HG02571 (cell line): ENCODE results near the gene SRPK2.
"Not testable (repeated sequence)": the region's sequence is repeated elsewhere in the genome, so short reads cannot be mapped to it uniquely, and the experiment has no call there.

ENCODE experiments used
- ATAC-seq: cut with Tn5 transposase; IDR thresholded peaks from one replicate; pipeline ENCODE4 v1.9.1; 2021; ENCODE audit warnings: mild to moderate bottlenecking, moderate library complexity; ENCODE audit not compliant: unreplicated experiment

The SRPK2 gene

DNA sequence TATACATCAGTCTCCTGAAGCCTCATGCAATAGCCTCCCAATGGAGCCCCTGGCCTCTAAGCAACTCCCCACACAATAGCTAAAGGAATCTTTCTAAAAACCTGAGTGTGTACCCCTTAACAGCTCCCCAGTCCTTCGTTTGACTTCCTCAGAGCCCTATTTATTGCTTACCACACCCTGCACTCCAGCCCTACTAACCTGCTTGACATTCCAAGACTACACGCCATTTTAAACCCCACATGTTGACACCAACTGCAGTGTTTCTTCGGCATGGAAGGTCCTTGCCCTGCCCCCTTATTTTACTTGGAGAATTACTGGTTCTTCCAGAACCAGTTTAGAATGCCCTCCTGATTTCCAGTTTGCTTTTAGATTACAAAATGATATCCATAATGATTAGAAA is 10.8 kb downstream of the SRPK2 start:
- ATAC-seq, result no peak

DNA sequence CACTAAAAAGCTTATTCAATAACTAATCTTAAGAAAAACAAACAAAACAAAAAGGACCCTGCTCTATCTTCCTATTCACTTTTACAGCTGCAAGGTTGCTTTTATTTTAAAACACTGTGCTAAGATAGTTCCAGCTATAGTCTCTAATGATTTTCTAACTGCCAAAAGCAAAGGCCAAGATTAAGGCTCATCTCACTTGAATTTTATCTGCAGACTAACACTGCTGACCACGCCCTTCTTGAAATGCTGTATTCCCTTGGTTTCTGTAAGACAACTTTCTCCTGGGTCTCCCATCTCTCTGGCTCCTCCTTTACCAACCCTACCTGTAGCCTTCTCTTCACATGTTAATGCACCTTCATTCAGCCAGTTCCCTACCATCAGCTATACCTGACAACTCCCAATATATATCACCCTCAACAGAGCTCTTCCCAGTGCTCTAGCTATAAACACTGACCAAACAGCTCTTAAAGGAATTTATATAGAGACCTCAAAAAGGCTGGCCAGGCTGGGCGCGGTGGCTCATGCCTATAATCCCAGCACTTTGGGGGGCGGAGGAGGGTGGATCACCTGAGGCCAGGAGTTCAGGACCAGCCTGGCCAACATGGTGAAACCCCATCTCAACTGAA is 11.7 kb downstream of the SRPK2 start:
- no peak for ATAC-seq

DNA sequence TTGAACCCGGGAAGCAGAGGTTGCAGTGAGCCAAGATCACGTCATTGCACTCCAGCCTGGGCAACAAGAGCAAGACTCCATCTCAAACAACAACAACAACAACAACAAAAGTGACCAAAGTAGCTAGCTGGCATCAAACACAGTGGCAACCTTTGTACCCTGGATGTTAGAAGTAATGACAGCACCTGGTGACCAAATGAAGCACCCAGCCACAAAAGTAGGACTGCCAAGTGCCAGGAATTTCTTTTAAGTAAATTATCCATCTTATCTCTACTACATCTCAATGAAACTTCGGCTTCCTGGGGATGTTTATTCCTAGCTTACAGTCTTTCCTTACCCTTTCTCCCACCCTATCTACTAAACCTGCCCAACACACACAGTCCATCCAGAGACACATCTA is 18.8 kb downstream of the SRPK2 start:
- ATAC-seq, result no peak

DNA sequence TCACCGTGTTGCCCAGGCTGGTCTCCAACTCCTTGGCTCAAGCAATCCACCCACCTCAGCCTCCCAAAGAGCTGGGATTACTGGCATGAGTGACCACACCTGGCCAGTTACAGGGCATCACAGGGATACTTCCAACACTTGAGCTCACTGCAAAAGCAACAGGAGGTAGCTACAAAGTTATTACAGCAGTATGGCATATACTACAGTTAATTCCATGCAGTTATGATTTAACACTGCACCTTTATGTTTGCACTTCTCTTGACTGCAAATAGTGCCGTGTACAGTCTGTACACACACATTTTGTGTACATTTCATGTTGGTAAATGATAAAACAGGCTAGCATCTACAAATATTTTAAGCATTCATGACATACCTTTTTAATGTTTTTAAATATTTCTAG is 21.3 kb downstream of the SRPK2 start:
- no peak for ATAC-seq

DNA sequence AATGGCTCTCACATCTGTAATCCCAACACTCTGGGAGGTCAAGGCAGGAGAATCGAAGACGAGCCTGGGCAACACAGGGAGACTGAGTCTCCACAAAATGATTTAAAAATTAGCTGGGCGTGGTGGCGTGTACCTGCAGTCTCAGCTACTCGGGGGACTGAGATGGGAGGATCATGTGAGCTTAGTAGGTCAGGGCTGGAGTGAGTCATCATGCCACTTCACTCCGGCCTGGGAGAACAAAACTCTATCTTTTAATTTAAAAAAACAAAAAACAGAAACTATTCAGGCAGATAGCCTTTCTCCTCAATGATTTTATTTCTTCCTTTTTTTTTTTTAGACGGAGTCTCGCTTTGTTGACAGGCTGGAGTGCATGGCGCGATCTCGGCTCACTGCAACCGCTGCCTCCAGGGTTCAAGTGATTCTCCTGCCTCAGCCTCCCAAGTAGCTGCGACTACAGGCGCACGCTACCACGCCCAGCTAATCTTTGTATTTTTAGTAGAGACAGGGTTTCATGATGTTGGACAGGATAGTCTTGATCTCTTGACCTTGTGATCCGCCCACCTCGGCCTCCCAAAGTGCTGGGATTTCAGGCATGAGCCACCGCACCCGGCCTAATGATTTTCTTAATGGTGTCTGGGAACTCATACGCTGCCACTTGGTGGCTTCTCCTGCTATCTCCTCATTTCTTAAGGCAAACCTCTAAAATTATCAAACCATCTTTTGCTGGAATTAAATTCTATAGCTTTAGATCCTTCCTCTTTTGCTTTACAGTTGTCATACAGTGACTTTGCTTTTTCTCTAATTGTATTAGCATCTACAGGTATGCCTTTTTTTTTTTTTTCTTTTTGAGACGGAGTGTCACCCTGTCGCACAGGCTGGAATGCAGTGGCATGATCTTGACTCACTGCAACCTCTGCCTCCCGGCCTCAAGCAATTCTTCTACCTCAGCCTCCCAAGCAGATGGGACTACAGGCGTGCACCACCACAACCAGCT is 22.9 kb downstream of the SRPK2 start:
- no peak for ATAC-seq

DNA sequence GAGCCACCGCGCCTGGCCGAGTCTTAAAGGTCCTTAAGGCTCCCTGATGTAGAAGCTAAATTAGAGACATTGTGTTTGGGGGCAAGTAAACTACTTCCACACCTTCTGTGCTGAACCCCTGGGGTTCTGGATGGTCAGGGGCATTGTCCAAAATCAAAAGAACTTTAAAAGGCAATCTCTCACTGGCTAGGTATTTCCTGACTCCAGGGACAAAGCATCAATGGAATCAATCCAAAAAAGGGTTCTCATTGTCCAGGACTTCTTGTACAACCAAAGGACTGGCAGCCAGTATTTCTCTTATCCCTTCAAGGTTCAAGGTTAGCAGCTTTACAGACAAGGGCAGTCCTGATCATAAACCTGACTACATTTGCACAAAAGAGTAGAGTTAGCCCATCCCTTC is 24.0 kb downstream of the SRPK2 start:
- no peak for ATAC-seq

DNA sequence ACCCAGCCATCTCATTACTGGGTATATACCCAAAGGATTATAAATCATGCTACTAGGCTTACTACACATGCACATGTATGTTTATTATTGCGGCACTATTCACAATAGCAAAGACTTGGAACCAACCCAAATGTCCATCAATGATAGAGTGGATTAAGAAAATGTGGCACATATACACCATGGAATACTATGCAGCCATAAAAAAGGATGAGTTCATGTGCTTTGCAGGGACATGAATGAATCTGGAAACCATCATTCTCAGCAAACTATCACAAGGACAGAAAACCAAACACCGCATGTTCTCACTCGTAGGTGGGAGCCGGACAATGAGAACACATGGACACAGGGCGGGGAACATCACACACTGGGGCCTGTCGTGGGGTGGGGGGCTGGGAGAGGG is 25.1 kb downstream of the SRPK2 start:
- not testable (repeated sequence) for ATAC-seq

DNA sequence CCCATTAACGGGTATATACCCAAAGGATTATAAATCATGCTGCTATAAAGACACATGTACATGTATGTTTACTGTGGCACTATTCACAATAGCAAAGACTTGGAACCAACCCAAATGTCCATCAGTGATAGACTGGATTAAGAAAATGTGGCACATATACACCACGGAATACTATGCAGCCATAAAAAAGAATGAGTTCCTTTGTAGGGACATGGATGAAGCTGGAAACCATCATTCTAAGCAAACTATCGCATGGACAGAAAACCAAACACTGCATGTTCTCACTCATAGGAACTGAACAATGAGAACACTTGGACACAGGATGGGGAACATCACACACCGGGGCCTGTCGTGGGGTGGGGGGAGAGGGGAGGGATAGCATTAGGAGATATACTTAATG is 26.0 kb downstream of the SRPK2 start:
- not testable (repeated sequence) for ATAC-seq

DNA sequence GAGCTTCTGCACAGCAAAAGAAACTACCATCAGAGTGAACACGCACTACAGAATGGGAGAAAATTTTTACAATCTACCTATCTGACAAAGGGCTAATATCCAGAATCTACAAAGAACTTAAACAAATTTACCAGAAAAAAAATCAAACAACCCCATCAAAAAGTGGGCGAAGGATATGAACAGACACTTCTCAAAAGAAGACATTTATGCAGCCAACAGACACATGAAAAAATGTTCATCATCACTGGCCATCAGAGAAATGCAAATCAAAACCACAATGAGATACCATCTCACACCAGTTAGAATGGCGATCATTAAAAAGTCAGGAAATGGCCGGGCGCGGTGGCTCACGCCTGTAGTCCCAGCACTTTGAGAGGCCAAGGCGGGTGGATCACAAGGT is 26.7 kb downstream of the SRPK2 start:
- not testable (repeated sequence) for ATAC-seq

DNA sequence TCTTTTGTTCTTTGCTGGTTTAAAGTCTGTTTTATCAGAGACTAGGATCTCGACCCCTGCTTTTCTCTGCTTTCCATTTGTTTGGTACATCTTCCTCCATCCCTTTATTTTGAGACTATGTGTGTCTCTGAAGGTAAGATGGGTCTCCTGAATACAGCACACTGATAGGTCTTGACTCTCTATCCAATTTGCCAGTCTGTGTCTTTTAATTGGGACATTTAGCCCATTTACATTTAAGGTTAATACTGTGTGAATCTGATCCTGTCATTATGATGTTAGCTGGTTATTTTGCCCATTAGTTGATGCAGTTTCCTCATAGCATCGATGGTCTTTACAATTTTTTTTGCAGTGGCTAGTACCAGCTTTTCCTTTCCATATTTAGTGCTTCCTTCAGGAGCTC is 28.6 kb downstream of the SRPK2 start:
- ATAC-seq, result not testable (repeated sequence)

DNA sequence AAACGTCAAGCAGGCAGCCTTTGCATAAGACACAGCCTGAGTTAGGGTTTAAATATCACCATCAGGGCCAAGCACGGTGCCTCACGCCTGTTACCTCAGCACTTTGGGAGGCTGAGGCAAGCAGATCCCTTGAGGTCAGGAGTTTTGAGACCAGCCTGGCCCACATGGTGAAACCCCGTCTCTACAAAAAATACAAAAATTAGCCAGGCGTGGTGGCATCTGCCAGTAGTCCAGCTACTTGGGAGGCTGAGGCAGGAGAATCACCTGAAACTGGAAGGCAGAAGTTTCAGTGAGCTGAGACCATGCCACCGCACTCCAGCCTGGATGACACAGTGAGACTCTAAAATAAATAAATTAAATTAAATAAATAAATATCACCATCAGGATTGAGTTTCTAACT is 33.0 kb downstream of the SRPK2 start:
- ATAC-seq, result no peak

DNA sequence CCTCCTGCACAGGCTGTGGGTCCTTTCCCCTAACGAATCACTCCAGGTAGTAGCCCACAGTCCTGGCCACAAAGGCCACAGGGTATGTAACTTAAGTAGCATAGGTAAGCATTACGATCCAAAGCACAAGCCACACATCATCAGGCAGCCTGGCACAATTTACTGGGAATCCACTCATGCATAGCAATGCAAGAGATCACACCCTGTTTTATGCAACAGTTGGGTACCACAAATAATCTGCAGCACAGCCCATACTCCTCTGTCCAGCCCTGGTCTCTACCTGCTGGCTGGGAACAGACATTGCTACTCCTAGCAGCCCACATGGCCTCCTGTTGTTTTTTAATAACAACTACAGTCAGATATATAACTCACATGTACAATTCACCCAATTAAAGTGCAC is 34.3 kb downstream of the SRPK2 start:
- no peak for ATAC-seq

DNA sequence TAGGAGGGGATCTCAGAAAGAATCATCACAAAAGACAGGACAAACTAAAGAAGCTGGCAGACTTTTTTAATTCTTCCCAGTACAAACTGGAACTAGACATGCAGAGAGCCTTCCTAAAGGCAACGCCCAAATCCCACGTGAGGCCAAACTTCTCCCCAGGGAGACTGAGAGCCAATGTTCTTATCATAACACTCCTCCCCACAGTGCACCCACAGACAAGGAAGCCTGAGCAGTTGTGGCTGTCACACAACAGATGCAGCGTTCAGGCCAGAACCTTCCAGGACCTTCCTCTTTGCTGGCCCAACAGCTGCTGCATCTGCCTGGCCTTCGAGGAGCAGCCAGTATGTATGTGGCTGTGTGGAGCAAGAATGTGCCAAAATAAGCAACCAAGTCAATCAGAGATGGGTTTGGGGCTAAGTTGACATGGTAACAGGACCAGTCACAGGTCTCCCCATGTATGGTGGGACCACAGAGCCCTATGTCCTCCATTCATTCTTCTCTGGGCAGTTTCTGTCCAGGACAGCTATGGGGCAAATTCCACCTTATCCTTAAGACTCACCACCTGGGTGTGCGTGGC is 34.9 kb downstream of the SRPK2 start:
- ATAC-seq, result no peak

DNA sequence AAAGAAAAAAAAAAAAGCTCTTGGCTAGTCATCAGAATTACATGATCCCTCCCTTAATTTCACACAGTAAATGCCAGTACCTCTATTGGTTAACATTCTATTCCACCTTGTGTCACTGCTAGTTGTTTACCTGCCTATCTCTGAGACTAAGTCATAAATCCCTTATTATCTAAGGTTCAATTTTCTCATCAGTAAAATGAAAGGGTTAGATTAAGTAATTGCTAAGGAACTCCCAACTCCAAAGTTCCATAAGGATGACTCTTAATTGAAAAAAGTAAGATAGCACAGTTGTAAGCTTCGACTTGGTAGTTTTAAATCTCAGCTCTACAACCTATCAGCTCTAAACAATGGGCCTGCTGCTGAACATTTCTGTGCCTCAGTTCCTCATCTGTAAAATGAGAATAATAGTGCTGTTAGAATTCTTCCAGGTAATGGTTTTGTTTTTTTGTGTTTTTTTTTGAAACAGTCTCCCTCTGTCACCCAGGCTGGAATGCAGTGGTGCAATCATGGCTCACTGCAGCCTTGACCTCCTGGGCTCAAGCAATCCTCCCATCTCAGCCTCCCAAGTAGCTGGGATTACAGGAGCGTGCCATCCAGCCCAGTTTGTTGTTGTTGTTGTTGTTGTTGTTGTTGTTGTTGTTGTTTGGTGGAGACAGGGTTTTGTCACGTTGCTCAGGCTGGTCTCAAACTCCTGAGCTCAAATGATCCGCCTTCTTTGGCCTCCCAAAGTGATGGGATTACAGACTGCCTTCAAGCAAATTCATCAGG is 35.6 kb downstream of the SRPK2 start:
- no peak for ATAC-seq

DNA sequence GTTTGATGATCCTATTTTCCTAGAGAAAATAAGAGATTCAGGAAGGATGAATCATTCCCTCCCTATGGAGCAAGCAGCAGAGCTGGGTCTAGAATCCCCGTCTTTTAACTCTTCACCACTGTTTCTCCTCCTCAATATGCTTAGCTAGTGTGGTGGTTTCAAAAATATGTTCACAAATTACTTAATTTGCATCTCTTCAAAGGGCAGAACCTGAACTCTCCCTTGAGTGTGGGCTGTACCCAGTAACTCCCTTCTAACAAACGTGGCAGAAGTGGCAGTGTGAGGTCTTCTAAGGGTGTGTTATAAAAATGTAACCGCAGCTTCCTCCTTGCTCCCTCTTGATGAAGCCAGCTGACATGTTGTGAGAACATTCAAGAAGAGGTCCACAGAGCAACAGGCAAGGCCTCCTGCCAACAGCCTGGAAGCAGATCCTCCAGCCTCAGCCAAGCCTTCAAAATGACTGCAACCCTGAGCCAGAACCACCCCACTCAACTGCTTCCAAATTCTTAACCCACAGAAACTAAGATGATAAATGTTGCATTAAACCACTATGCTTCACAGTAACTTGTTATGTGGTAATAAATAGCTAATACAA is 36.6 kb downstream of the SRPK2 start:
- peak; percentile 90 for ATAC-seq

DNA sequence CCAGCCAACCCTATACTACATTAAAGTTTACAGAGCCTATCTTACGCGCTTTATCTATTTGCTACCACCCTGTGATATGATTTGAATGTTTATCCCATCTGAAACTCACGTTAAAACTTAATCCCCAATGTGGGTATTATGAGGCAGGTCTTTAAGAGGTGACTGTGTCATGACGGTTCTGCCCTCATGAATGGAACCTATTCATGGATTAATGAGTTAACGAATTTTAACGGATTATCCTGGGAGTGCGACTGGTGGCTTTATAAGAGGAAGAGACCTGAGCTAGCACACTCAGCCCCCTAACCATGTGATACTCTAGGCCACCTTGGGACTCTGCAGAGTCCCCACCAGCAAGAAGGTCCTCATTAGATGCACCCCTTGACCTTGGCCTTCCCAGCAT is 37.8 kb downstream of the SRPK2 start:
- no peak for ATAC-seq

DNA sequence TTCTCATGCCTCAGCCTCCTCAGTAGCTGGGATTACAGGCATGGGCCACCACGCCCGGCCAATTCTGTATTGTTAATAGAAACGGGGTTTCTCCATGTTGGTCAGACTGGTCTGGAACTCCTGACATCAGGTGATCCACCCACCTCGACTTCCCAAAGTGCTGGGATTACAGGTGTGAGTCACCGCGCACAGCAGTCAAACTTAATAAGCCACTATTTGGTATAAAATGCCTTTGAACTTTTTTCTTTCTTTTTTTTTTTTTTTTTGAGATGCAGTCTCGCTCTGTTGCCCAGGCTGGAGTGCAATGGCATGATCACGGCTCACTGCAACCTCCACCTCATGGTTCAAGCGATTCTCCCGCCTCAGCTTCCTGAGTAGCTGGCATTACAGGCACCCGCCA is 40.5 kb downstream of the SRPK2 start:
- ATAC-seq, result not testable (repeated sequence)

DNA sequence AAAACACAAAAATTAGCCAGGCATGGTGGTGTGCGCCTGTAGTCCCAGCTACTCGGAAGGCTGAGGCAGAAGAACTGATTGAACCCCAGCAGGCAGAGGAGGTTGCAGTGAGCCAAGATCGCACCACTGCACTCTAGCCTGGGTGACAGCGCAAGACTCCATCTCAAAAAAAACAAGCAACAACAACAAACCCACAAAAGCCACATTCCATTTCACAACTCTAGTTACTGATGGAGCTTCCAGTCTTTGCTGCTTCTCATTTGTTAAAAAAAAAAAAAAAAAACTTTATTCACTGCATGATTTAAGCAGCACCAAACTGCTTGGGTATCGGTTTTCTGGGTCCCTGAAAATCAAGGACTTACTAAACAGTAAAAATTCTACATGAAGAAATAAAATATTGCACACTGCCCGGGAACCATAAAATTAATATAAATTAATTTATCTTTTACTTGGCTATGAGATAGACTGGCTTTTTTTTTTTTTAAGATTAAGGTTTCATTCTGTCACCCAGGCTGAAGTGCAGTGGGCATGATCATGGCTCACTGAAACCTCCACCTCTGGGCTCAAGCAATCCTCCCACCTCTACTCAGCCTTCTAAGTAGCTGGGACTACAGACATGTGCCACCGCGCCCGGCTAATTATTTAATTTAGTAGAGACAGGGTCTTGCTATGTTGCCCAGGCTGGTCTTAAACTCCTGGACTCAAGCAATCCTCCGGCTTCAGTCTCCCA is 42.0 kb downstream of the SRPK2 start:
- no peak for ATAC-seq

DNA sequence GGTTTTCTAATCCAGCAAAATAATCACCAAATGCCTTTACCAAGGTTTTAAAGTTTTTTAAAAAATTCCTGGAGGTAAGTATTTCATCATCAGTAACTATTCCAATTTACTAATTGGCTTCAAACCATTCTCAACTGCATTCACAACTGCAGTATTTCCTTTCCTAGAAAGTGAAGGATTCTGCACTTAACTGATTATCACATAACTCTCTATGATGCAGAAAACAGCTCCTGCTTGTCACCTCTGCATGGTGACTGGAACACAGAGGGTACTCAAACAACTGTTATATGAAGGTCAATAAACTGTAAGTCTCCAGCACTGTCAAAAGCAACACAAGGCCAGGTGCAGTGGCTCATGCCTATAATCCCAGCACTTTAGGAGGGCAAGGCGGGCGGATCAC is 42.6 kb downstream of the SRPK2 start:
- ATAC-seq, result no peak

DNA sequence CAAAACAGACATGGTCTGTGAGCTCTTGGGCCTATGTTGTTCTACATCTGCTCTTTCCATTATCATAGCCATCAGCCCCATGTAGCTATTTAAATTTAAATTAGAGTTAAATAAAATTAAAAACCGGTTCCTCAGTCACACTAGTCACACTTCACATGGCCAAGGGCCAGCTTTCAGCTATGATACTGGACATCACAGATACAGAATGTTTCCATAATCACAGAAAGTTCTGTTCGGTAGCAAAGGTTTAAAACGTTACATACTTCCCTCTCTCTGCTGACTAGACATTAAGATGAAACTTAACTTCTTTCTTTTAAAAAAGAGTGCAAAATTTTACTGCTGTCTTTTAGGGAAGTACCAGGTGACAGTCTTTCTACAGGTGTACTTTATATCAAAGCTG is 43.0 kb downstream of the SRPK2 start:
- no peak for ATAC-seq
